Endothelial cell of umbilical vein (primary cell): ENCODE measurements around the gene SLC25A48.

ENCODE experiments used
- CTCF ChIP-seq, 2 donors: IDR thresholded peaks; 1 replicate in 1 of 2; 2 replicates in 1 of 2; pipeline ENCODE4 v1.5.1; 2011; ENCODE audit warnings: low read length in 2 of 2, mild to moderate bottlenecking in 2 of 2, moderate library complexity in 2 of 2, control low read depth in 1 of 2, inconsistent platforms in 1 of 2, low read depth in 1 of 2; ENCODE audit not compliant: insufficient read depth in 1 of 2; ENCODE audit errors: extremely low read depth in 1 of 2
- EZH2 ChIP-seq: IDR thresholded peaks from 2 replicates; pipeline ENCODE4 v1.6.1; 2012; ENCODE audit warnings: borderline replicate concordance, low read depth, mild to moderate bottlenecking, moderate library complexity, low read length, inconsistent platforms; ENCODE audit not compliant: severe bottlenecking
- JUN ChIP-seq: IDR thresholded peaks from 2 replicates; pipeline ENCODE4 v1.6.1; 2011; ENCODE audit warnings: borderline replicate concordance, low read depth; ENCODE audit not compliant: insufficient read length, insufficient read depth
- POLR2A ChIP-seq: IDR thresholded peaks from 2 replicates; pipeline ENCODE4 v1.6.1; 2012; ENCODE audit warnings: low read depth, mild to moderate bottlenecking, control low read depth, low read length
- POLR2AphosphoS5 ChIP-seq: IDR thresholded peaks from 2 replicates; pipeline ENCODE4 v1.6.1; 2012; ENCODE audit warnings: low read depth, mild to moderate bottlenecking, control low read depth, low read length, moderate library complexity; ENCODE audit not compliant: insufficient read depth

GRCh38 chr5:135915466-135916001 lies 81.1 kb downstream of the SLC25A48 start:
- TF ChIP-seq POLR2AphosphoS5 = no peak
- no peak for TF ChIP-seq EZH2
- no peak for TF ChIP-seq CTCF (IDR thresholded peaks at IDR 0.05; ENCODE audit: extremely low read depth in 1 of 2, insufficient read depth in 1 of 2, low read depth in 1 of 2, low read length in 2 of 2)
- no peak for TF ChIP-seq POLR2A
- no peak for TF ChIP-seq JUN
